ENCODE measurements around the gene CIDEB.

- TF ChIP-seq CEBPB (IDR thresholded peaks at IDR 0.05; ENCODE audit: low read depth) (no peak), POLR2A (IDR thresholded peaks at IDR 0.05; ENCODE audit: borderline replicate concordance, extremely low read depth, insufficient read depth, insufficient read length) (no peak), CTCF (IDR thresholded peaks at IDR 0.05 in 2 of 3, conservative IDR thresholded peaks at IDR 0.05 in 1 of 3; ENCODE audit: borderline replicate concordance in 1 of 3, insufficient read depth in 1 of 3, low read depth in 2 of 3, low read length in 2 of 3) (no peak), POLR2AphosphoS5 (IDR thresholded peaks at IDR 0.05; ENCODE audit: low read depth, low read length) (no peak), MAX (IDR thresholded peaks at IDR 0.05) (no peak), ZNF274 (IDR thresholded peaks at IDR 0.05; ENCODE audit: low read depth, low read length) (no peak)
These were observed 31.7 kb upstream of the CIDEB start, which contains the start of gene RIPK3 for GRCh38 chr14:24339284-24340151.

Measured in HCT116 (cell line).